Fibroblast of peridontal ligament (primary cell): ENCODE results near the gene VSIG10L.

ENCODE experiments used
- DNase-seq: peaks from one replicate; pipeline ENCODE4 v3.0.0-alpha.2; 2010; ENCODE audit errors: extremely low read depth

VSIG10L gene

DNA sequence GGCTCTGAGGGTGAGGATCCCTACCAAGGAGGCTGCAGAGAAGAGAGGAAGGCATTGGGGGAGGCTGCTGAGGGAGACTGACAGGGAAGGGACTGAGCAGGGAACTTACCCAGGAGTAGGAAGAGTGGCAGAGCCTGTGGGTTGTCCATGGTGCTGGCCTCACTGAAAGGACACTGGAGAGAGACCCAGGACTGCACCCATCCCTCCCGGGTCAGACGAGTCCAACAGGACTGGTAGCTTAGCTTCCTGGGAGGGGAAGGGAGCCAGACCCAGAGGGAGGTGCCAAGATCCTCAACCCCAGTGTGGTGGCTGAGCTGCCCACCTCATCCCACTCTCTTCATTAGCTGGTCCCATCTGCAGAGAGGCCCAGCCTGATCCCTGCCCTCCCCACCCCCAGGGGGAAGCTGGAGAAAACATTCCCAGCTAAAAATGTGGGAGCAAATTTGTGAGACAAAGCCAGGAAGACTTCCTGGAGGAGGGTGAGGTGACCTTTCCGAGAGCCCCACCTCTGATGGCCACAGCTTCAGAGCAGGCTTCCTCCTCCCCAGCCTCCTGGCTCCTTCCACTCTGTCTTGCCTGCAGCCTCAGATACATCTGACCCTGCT lies at the start of gene VSIG10L:
TSS of gene VSIG10L (minus strand) at position 164 of the 605 bp plus-strand sequence. CDS start at position 149, 15 bp downstream.
- no peak for DNase-seq

- DNase-seq = no peak
Measured at GRCh38 chr19:51391073-51391611, 49.2 kb upstream of the VSIG10L start.

DNA sequence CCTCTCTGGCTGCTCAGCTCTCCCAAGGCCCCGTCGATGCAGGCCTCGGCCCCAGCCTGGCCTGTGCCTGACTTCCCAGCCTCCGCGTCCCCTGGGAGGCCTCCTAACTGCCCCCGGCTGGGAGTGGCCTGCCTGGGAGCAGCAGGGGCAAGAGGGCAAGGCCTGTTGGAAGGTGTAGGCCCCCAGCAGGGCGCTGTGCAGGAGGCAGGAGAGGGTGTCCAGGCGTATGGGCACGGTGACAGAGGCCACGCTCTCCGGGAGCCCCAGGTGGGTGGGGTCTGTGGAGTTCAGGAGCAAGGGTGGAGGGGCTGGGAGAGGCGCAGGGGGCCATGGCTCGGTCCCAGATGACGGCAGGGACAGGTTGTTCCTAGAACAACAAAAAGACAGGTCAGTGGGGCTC lies 47.2 kb upstream of the VSIG10L start:
- DNase-seq = no peak

DNA sequence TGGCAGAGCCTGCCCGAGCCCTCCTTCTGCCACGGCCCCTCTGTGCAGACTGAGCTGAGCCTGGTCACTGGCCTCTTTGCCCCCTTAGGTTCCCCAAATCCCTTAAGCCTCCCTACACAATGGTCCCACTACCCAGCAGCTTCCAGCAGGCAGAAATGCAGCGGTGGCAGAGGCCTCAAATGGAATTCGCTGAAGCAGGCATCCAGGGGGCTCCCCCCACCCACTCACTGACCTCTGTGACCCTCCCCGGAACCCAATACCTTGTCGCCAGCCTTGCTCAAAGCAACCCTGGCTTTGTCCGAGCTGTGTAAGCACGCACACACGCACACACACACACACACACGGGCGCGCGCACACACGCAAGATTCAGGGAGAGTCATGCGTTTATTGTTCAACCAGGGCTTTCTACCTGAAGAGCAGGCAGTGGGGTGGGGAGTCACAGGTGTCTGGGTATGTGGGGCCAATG lies 46.0 kb upstream of the VSIG10L start, which contains the start of gene LIM2:
TSS of gene LIM2 (minus strand) at position 51 of the 466 bp plus-strand sequence. CDS start 531 bp downstream, outside the sequence.
- no peak for DNase-seq

DNA sequence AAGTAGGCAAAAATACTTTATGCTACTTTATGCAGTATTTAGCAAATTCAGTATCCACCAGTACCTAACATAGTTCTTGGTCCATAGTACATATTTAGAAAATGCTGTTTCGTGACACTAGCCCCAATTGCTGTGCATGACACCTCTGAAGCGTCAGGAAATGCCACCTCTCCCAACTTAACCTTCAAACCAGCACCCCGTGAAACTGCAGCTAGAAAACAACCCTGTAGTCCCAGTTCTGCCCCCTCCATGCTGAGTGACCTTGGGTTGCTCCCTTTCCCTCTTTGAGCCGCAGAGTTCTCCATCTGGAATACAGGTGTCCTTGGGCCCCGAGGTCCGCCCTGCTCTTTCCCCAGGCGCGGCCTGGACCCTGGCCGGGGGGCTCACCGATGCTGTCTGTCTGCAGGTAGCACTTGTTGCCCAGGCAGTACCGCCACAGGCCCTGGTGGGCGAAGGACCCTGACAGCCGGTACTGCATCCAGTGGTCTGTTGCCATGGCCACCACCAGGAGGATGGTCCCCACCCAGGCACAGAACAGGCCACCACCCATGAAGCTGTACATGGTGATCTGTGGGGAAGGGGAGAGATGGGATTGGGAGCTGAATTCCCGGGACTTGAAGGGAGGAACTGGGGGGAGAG lies 45.1 kb upstream of the VSIG10L start:
- DNase-seq = no peak

GRCh38 chr19:51382004-51382403 lies 40.1 kb upstream of the VSIG10L start:
- no peak for DNase-seq

DNA sequence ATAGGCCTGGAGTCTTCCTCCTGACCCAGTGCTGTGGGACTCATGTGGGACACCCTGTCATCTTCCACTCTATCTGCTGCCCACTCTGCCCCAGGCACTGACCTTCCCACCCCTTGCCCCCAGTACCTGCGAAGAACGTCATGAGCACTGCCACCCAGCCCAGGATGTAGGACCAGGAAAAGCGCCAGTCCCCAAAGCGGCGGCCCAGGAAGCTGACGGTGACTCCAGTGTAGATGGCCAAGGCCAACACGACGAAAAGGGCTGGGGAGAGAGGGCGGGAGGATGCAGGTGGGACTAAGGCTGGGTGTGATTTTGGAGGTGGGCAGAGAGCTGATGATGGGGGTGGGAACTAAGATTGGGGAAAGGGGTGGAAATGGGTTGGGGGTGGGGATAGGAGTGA lies 38.4 kb upstream of the VSIG10L start:
- DNase-seq = no peak

- no peak for DNase-seq
Measured at GRCh38 chr19:51377422-51377821, 35.5 kb upstream of the VSIG10L start.

DNA sequence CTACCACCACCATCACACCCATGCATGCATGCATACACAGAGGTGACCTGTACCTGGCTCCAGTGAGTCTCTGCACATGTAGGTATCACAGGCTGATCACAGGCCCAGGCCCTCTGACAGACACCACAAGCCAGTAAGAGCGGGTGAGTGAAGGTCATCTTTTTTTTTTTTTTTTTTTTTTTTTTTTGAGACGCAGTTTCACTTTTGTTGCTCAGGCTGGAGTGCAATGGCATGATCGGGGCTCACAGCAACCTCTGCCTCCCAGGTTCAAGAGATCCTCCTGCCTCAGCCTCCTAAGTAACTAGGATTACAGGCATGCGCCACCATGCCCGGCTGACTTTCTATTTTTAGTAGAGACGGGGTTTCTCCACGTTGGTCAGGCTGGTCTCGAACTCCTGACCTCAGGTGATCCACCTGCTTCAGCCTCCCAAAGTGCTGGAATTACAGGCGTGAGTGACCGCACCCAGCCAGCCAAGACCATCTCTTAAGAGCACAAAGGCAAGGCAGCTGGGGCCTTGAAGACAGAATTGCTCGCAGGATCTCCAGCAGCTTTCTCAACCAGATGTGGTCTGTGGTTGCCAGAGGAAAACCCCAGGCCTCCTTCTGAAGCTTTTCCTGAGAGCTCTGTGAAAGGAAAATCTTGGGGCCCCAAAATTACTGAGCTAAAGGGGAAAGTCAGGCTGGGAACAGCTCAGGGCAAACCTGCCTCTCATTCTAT lies 33.7 kb upstream of the VSIG10L start:
- DNase-seq = no peak

- no peak for DNase-seq
Measured at GRCh38 chr19:51372649-51373504, 30.9 kb upstream of the VSIG10L start, which contains the start of gene NKG7. Gene NKG7 (minus strand): TSS chr19:51372654. CDS start chr19:51372535, 119 bp downstream.

- DNase-seq = no peak
Measured at GRCh38 chr19:51372021-51372648, 30.2 kb upstream of the VSIG10L start.

DNA sequence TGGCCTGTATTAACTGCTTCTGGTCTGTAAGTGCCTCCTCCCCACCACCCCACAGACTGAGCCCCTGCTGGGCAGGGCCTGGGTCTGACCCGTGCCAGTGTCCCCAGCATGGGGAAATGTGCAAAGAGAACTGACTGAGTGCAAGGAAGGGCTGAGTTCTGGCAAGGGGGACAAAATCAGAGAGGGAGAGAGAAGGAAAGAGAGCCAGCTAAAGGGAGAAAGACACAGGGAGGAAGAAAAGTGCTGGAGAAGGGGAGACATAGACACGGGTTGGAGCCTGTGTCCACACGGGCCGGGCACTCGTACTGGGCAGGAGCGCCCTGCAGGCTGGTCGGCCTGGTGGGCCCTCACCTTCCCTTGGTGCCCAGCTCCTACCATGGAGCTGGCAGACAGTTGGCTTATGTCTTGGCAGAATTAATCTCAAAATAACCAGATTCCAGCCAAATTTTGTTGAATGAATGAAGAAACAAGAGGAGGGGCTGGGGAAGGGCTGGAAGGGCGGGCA lies 29.3 kb upstream of the VSIG10L start:
- no peak for DNase-seq

DNA sequence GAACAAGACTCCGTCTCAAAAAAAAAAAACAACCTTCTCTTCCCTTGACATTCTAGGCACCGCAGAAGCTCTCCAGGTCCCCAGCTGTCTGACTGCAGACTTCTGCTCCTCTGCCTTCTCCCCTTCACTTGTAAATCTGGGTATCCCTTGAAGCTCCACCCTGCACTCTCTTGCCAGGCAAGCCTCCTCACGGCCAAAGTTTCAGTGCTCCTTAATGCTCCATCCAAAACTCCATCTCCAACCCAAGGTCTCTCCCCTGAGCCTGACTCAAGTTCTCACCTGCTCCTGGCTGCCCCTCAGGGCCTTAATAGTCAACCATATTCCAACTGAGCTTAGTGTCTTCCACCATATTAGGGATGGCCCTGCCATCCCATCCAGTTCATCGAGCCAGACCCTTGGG lies 28.3 kb upstream of the VSIG10L start:
- no peak for DNase-seq

GRCh38 chr19:51368366-51369282 lies 26.7 kb upstream of the VSIG10L start, which contains the start of gene CLDND2:
Gene CLDND2 (minus strand): TSS chr19:51369003. CDS start chr19:51368577, 426 bp downstream.
- DNase-seq = no peak

- DNase-seq = peak; percentile 97
Measured at GRCh38 chr19:51367565-51368365, 25.8 kb upstream of the VSIG10L start.

DNA sequence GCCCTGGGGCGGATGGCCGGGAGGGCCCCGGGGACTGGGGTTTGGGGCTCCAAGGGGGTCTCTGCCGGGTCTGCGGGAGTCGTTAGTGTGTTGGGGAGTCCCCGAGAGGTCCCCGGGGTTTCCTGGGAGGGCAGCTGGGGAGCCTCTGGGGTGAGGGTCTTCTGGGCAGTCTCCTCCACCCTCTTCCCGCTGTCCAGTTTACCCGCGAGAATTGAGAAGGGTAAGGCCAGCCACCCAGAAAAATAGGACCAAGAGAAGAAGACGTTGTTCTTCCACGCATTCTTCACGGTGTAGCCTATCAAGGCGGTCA lies 25.3 kb upstream of the VSIG10L start:
- no peak for DNase-seq

DNA sequence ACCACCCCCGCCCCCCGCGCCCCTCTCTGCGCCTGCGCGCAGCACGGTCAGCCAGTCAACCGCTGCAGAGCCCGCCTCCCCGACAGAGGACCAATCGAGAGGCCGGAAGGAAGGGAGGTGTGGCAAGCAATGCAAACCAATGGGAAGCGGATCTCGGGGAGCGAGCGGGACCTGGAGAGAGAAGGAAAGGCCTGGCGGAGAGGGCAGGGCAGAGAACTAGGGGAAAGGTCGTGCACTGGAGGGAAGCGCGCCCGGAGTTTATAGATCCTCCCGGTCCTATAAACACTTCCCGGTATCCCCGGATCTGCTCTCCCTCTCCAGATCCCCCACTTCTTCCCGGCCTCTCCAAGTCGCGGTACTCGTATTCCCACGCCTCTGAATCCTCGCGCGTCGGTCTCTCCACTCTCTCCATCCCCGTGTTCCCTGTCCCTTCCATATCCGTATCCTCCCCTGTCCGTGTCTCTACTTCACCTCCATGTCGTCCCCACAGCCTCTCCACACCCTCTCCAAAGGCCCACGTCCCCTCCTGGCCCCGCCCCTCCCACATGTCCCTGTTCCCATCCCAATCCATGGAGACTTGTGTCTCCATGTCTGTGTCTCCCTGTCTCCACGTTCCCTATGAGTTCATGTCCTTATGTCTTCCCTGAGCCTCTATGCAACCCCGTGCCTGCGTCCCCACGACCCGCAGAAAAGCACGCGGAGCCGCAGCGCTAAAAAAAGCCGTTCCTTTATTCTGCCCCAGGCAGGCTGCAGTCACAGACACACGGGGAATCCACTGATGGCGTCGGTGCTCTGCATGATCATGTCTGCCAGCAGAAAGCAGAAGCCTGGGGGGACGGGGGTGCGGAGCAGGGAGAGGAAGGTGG lies 24.7 kb upstream of the VSIG10L start:
- DNase-seq = peak; percentile 96

DNA sequence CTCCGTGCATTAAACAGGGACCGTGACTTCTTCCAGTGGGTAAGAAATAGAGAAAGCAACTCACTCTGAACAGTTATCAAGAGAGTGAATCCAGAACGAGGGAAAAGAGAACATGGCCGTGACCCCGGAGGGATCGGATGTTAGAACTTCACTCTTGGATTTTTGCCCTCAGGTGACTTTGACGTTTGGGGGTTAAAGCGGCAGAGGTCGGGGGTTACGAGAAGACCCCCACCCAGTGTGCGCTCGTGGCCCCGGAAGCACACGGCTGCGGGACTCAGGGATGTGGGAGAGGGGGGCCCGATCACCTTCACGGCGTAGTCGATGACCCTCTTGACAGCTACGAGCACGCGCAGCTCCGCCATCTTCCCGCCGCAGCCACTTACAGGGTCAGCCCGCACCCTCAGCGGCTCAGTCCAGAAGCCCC lies 24.0 kb upstream of the VSIG10L start, which contains the start of gene ETFB:
TSS of gene ETFB (minus strand) at position 424 of the 424 bp plus-strand sequence. CDS start at position 362, 62 bp downstream.
- DNase-seq = no peak
